Mucosa of rectum (tissue), 2 donors: Measurements from ENCODE around the gene SYNE2.
A peak's percentile ranks its signal among the peaks of the same experiment; 100 is the strongest.

ENCODE experiments used
- H3K27ac ChIP-seq, 2 donors: one replicate each; pipeline ENCODE4 v1.7.0; 2013; ENCODE audit warnings: inconsistent platforms in 2 of 2, low read depth in 2 of 2, low read length in 2 of 2
- H3K27me3 ChIP-seq, 2 donors: one replicate each; pipeline ENCODE4 v1.7.0; 2013; ENCODE audit warnings: low read length in 2 of 2; ENCODE audit not compliant: control insufficient read depth in 2 of 2, insufficient read depth in 2 of 2
- H3K36me3 ChIP-seq, 2 donors: one replicate each; pipeline ENCODE4 v1.7.0; 2013; ENCODE audit warnings: low read length in 2 of 2; ENCODE audit not compliant: control insufficient read depth in 2 of 2, insufficient read depth in 2 of 2
- H3K4me1 ChIP-seq, 2 donors: one replicate each; pipeline ENCODE4 v1.7.0; 2013; ENCODE audit warnings: low read length in 2 of 2, mild to moderate bottlenecking in 1 of 2; ENCODE audit not compliant: control insufficient read depth in 2 of 2, insufficient read depth in 2 of 2
- H3K4me3 ChIP-seq, 2 donors: one replicate each; pipeline ENCODE4 v1.7.0; 2013; ENCODE audit warnings: low read length in 2 of 2
- H3K9ac ChIP-seq, 2 donors: one replicate each; pipeline ENCODE4 v1.7.0; 2013; ENCODE audit warnings: low read length in 2 of 2, low read depth in 1 of 2, mild to moderate bottlenecking in 1 of 2
- H3K9me3 ChIP-seq, 2 donors: one replicate each; pipeline ENCODE4 v1.7.0; 2013; ENCODE audit warnings: low read length in 2 of 2; ENCODE audit not compliant: control insufficient read depth in 2 of 2
- donor health status: healthy.
- donor health status: Normal muscosa, but diverticular disease.

SYNE2 gene

DNA sequence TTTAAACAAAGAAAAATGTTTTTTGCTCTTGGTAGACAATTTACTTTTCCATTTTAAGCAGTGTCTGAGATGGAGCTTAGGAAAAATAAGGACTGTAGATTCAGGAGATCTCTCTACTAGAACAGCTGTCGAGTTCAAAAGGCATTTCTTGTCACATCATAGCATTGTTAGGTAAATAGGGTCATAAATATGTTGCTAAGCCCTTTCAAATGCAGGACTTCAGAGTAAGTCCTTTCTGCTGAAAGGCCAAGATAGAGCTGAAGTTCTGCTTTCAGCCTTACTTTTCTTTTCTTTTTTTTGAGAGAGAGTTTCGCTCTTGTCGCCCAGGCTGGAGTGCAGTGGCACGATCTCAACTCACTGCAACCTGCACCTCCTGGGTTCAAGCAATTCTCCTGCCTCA, 98.2 kb downstream of the SYNE2 start:
- Histone ChIP-seq H3K9ac (no peak overlapping the region), H3K9me3 (no peaks in the 10 kb centered on the region), H3K27me3 (no peaks in the 10 kb centered on the region), H3K4me3 (no peak overlapping the region), H3K27ac (peak overlapping the region in 1 of 2 donors; percentile 17), H3K36me3 (peaks cover 0 to 9% of the 10 kb centered on the region in 2 donors), H3K4me1 (peaks cover 6 to 16% of the 10 kb centered on the region in 2 donors)

DNA sequence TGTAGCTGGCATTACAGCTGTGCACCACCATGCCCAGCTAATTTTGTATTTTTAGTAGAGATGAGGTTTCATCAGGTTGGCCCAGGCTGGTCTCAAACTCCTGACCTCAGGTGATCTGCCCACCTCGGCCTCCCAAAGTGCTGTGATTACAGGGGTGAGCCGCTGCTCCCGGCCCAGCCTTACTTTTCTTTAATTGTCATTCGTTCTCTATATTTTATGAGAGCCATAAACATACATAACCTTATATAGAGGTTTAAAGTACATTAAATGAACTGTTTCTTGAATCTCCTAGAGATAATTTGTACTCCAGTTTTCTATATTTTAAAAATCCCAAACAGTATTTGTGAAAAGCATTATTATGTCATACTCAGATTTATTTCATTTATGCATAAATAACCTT, 98.6 kb downstream of the SYNE2 start:
- Histone ChIP-seq H3K4me3 (no peak overlapping the region), H3K27ac (peak overlapping the region in 1 of 2 donors; percentile 17)

DNA sequence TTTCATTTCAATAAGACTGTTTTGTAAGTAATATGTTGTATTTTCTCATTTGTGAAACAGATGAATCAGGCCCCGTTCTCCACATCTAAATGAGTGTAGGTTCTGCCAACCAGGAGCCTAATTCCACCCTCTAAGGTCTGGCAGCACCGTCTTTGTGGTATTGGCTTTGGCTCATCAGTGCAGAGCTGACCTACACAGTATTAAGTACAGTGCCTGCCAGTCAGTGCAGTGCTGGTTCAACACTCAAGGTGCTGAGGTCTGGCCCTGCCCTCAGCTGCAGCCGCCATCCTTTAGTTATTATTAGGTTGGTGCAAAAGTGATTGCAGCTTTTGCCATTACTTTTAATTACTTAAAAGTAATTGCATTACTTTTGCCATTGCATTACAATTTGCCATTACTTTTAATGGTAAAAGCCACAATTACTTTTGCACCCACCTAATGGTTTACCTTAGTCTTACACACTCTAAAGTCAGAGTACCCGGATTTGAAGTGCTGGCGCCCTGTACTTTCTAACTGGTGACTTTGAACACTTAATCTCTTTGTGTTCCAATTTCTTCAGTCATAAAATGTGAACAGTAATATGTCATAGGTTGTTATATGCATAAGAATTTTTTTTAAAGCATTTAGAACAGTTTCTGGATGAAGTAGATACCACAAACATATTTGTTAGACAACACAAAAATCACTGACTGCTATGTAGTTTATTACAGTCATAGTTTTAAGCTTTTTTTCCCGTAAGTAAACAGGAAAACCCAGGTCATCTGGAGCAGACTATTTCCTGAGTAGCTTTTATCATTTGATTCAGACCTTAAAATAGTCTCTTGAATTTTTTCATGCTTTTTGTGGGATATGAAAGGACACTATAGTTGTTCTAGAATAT, 99.5 kb downstream of the SYNE2 start:
- H3K4me3 ChIP-seq, result no peak overlapping the region
- H3K9ac ChIP-seq, result no peak overlapping the region
- H3K4me1 ChIP-seq, result peaks cover 6 to 16% of the 10 kb centered on the region in 2 donors
- peaks cover 3 to 17% of the 10 kb centered on the region in 2 donors for H3K36me3 ChIP-seq
- H3K9me3 ChIP-seq, result no peaks in the 10 kb centered on the region
- H3K27me3 ChIP-seq, result no peaks in the 10 kb centered on the region
- H3K27ac ChIP-seq, result peak overlapping the region in 1 of 2 donors; percentile 46

More for the DNA sequence above, 98.6 kb downstream of the SYNE2 start:
- H3K27me3 ChIP-seq, result no peaks in the 10 kb centered on the region
- no peak overlapping the region for H3K9ac ChIP-seq
- H3K36me3 ChIP-seq, result peaks cover 2 to 11% of the 10 kb centered on the region in 2 donors
- H3K9me3 ChIP-seq, result no peaks in the 10 kb centered on the region
- H3K4me1 ChIP-seq, result peaks cover 6 to 16% of the 10 kb centered on the region in 2 donors

DNA sequence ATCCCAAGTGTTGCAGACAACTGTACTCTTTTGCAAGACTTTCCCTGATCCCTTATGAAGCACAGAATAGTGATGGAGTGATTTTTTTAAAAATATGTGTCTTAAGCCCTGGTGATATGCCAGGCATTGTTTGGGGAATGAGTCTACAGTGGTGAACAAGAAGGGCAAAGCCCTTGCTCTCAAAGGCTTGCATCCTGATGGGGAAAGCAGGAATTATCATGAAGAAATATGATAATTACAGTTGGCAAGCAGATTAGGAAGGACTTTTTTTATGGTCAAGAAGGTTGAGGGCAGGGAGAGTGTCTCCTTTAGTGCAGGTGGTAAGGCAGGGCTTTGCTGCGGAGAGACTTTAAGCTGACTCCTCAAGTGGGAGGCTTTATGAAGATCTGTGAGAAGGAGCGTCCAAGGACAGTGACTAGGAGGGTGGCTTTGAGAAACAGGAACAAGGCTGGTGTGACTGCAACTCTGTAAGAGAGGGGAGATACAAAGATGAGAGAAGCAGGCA, 100.2 kb downstream of the SYNE2 start:
- Histone ChIP-seq H3K36me3 (peaks cover 3 to 14% of the 10 kb centered on the region in 2 donors), H3K27me3 (no peaks in the 10 kb centered on the region), H3K4me1 (peaks cover 6 to 16% of the 10 kb centered on the region in 2 donors), H3K27ac (no peak overlapping the region), H3K9ac (no peak overlapping the region), H3K9me3 (no peaks in the 10 kb centered on the region), H3K4me3 (no peak overlapping the region)

DNA sequence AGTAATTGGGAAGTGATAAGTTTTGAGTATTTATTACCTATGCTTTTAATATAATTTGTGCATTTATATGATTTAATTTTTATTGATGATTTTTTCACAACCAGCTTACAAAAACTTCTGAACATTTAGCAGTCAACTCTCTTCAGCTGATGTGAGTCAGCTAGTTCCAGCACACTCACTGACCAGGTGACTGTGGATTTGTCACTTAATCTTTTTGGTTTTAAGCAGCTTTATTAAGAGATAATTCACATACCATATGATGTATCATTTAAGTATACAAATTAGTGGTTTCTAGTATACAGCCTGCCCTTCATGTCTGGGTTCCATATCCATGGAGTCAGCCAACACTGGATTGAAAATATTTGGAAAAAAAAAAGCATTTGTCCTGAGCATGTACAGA, 103.5 kb downstream of the SYNE2 start:
- no peaks in the 10 kb centered on the region for H3K27me3 ChIP-seq
- no peaks in the 10 kb centered on the region for H3K9me3 ChIP-seq
- peaks cover 3 to 8% of the 10 kb centered on the region in 2 donors for H3K36me3 ChIP-seq
- H3K4me3 ChIP-seq, result no peak overlapping the region
- H3K27ac ChIP-seq, result no peak overlapping the region
- H3K9ac ChIP-seq, result no peak overlapping the region
- peaks cover 6 to 14% of the 10 kb centered on the region in 2 donors for H3K4me1 ChIP-seq

DNA sequence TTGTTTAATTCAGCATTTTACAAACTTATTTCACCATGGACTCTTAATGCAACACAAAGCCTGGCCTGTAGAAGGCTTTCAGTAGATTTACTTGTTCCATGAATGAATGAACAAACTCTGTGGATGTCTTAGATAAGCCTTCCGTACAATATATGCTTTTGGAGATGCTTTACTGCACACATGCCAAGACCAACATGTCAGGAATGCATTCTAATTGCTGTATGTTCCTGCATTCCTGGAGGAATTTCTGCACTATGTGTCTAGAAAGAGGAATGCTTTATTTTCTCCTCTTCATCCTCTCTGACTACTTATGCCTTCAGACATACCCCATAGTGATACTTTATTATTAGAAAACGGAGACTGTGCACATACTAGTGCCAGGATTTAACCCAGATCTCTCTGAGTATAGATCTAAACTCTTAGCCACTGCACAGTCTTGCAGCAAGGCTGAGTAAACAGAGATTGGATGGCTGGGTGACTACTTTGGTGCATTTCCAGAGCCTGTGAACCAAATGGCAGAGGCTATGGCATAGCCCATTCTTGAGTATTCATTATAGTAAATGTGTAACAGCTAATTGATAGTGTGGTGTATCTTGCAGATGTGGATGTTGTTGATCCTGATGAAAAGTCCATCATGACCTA, 108.2 kb downstream of the SYNE2 start:
- H3K4me3 ChIP-seq, result no peak overlapping the region
- no peak overlapping the region for H3K27ac ChIP-seq
- no peaks in the 10 kb centered on the region for H3K9me3 ChIP-seq
- H3K27me3 ChIP-seq, result no peaks in the 10 kb centered on the region
- H3K9ac ChIP-seq, result no peak overlapping the region
- H3K4me1 ChIP-seq, result peaks cover 5% of the 10 kb centered on the region in 2 donors
- peaks cover 3 to 10% of the 10 kb centered on the region in 2 donors for H3K36me3 ChIP-seq

DNA sequence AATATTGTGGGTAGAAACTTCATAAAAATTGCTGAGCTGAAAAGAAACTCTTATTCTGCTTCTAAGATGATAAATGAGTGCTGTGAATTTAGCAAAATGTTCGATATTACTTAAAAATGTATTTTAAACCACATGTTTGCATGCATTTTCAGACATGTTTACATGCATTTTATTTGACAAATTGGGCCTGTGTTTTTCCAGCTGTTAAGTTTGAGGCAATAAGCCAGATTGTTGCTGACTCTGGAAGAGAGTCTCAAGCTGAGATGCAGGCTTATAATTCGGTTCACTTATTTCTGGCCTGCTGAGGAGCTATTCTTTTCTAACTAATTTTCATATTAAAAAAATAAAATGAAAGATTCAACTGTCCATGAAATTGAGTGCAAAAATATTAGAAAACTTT, 110.1 kb downstream of the SYNE2 start:
- H3K36me3 ChIP-seq, result peaks cover 0 to 2% of the 10 kb centered on the region in 2 donors
- H3K4me3 ChIP-seq, result no peak overlapping the region
- no peak overlapping the region for H3K9ac ChIP-seq
- H3K27ac ChIP-seq, result no peak overlapping the region
- H3K4me1 ChIP-seq, result peaks cover 5% of the 10 kb centered on the region in 2 donors
- no peaks in the 10 kb centered on the region for H3K27me3 ChIP-seq
- no peaks in the 10 kb centered on the region for H3K9me3 ChIP-seq

DNA sequence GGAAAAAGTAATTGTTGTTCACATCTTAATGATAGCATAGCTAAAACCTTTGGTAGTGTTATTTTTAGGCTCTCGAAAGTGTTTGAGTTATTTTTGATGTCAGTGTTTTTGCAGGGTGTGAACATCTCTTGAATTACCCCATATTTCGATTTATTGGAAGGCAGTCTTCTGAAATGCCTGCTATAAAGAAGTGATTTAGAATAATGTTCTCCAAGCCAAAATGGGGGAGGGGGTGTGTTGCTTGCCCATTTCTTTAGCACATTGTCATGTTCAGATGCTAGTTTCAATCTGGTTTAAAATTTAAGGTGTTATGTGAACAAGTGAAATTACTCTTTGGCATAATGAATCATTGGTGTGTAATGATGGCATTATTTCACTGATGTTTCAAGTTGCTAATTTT, 110.6 kb downstream of the SYNE2 start:
- no peak overlapping the region for H3K4me3 ChIP-seq
- no peaks in the 10 kb centered on the region for H3K9me3 ChIP-seq
- peaks cover 0 to 7% of the 10 kb centered on the region in 2 donors for H3K36me3 ChIP-seq
- no peaks in the 10 kb centered on the region for H3K27me3 ChIP-seq
- peaks cover 5% of the 10 kb centered on the region in 2 donors for H3K4me1 ChIP-seq
- no peak overlapping the region for H3K9ac ChIP-seq
- H3K27ac ChIP-seq, result no peak overlapping the region

DNA sequence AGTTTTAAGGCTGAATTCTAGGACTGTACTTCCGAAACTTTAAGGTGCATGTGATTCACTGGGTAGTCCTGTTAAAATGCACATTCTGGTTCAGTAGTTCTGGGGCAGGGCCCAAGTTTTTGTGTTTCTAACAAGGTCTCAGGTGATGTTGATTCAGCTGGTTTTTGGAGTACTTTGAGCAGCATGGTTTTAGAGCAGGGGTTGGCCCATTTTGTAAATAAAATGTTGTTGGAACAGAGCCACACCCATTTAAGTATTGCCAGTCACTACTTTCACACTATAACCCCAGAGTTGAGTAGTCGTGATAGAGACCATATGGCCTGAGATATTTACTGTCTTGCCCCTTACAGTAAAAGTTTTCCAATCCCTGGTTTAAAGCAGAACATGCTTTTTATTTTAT, 111.3 kb downstream of the SYNE2 start:
- peaks cover 0 to 7% of the 10 kb centered on the region in 2 donors for H3K36me3 ChIP-seq
- no peaks in the 10 kb centered on the region for H3K27me3 ChIP-seq
- H3K4me3 ChIP-seq, result no peak overlapping the region
- H3K9ac ChIP-seq, result no peak overlapping the region
- H3K9me3 ChIP-seq, result no peaks in the 10 kb centered on the region
- no peak overlapping the region for H3K27ac ChIP-seq
- peaks cover 5% of the 10 kb centered on the region in 2 donors for H3K4me1 ChIP-seq

DNA sequence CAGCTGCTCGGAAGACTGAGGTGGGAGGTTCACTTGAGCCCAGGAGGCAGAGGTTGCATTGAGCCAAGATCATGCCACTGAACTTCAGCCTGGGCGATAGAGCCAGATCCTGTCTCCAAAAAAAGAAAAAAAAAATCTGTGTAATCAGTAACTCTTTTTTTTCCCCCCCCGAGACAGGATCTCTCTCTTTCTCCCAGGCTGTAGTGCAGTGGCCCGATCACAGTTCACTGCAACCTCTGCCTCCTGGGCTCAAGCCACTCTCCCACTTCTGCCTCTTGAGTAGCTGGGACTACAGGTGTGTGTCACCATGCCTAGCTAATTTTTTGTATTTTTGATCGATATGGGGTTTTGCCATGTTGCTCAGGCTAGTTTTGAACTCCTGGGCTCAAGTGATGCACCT, 113.6 kb downstream of the SYNE2 start:
- H3K36me3 ChIP-seq, result peaks cover 0 to 7% of the 10 kb centered on the region in 2 donors
- H3K4me1 ChIP-seq, result peaks cover 5% of the 10 kb centered on the region in 2 donors

More for the DNA sequence above, 113.6 kb downstream of the SYNE2 start:
- H3K27ac ChIP-seq, result no peak overlapping the region
- H3K9me3 ChIP-seq, result no peaks in the 10 kb centered on the region
- no peak overlapping the region for H3K4me3 ChIP-seq
- H3K9ac ChIP-seq, result no peak overlapping the region
- no peaks in the 10 kb centered on the region for H3K27me3 ChIP-seq
